GM18520 (cell line): ENCODE data around the gene KRT17.
"Not testable (repeated sequence)": the region's sequence is repeated elsewhere in the genome, so short reads cannot be mapped to it uniquely, and the experiment has no call there.

Experiments
- ATAC-seq: cut with Tn5 transposase; IDR thresholded peaks from one replicate; pipeline ENCODE4 v1.9.1; 2021; ENCODE audit not compliant: unreplicated experiment

The KRT17 gene

GRCh38 chr17:41621435-41621817 lies 2.9 kb downstream of the KRT17 start:
- ATAC-seq, result not testable (repeated sequence)

- no peak for ATAC-seq
Observed at GRCh38 chr17:41620583-41621434, 3.6 kb downstream of the KRT17 start.

GRCh38 chr17:41619927-41620582 lies 4.3 kb downstream of the KRT17 start:
- not testable (repeated sequence) for ATAC-seq

- no peak for ATAC-seq
Observed at GRCh38 chr17:41619036-41619926, 5.1 kb downstream of the KRT17 start.

- ATAC-seq, result no peak
Observed at GRCh38 chr17:41618341-41619035, 5.9 kb downstream of the KRT17 start.

- no peak for ATAC-seq
Observed at GRCh38 chr17:41617698-41618097, 6.7 kb downstream of the KRT17 start.

GRCh38 chr17:41617136-41617535 lies 7.2 kb downstream of the KRT17 start:
- ATAC-seq, result no peak

GRCh38 chr17:41616486-41616885 lies 7.9 kb downstream of the KRT17 start:
- ATAC-seq, result not testable (repeated sequence)

GRCh38 chr17:41615454-41615853 lies 8.9 kb downstream of the KRT17 start:
- ATAC-seq, result no peak

GRCh38 chr17:41614767-41615166 lies 9.6 kb downstream of the KRT17 start:
- ATAC-seq, result not testable (repeated sequence)

GRCh38 chr17:41614098-41614497 lies 10.3 kb downstream of the KRT17 start:
- ATAC-seq, result no peak

- no peak for ATAC-seq
Observed at GRCh38 chr17:41613277-41614082, 10.9 kb downstream of the KRT17 start.

GRCh38 chr17:41612376-41613160 lies 11.8 kb downstream of the KRT17 start, which contains the start of gene KRT16:
TSS of gene KRT16 (minus strand) at chr17:41612767. CDS start at chr17:41612688, 79 bp downstream.
- ATAC-seq, result not testable (repeated sequence)

- ATAC-seq, result no peak
Observed at GRCh38 chr17:41610965-41611640, 13.3 kb downstream of the KRT17 start.

- ATAC-seq, result not testable (repeated sequence)
Observed at GRCh38 chr17:41610061-41610517, 14.3 kb downstream of the KRT17 start.

- not testable (repeated sequence) for ATAC-seq
Observed at GRCh38 chr17:41606930-41607329, 17.4 kb downstream of the KRT17 start.

- ATAC-seq, result no peak
Observed at GRCh38 chr17:41602524-41602923, 21.9 kb downstream of the KRT17 start.

- no peak for ATAC-seq
Observed at GRCh38 chr17:41600318-41600717, 24.1 kb downstream of the KRT17 start.
